ENCODE results near the gene ZBTB8B.
"Not testable (repeated sequence)": the region's sequence is repeated elsewhere in the genome, so short reads cannot be mapped to it uniquely, and the experiment has no call there.

- not testable (repeated sequence) for TF ChIP-seq CTCF (IDR thresholded peaks at IDR 0.05); SIN3A (IDR thresholded peaks at IDR 0.05; ENCODE audit: borderline replicate concordance, low read depth, low read length); GABPA (IDR thresholded peaks at IDR 0.05; ENCODE audit: low read depth); PBX3 (IDR thresholded peaks at IDR 0.05); TAF1 (IDR thresholded peaks at IDR 0.05; ENCODE audit: borderline replicate concordance, low read depth, low read length); FOXJ3 (CRISPR knock-in tag; IDR thresholded peaks at IDR 0.05); POLR2AphosphoS5 (IDR thresholded peaks at IDR 0.05; ENCODE audit: low read depth, low read length); YY1 (IDR thresholded peaks at IDR 0.05; ENCODE audit: low read depth); EP300 (IDR thresholded peaks at IDR 0.05; ENCODE audit: borderline replicate concordance in 1 of 2, low read depth in 1 of 2, low read length in 1 of 2); MXI1 (IDR thresholded peaks at IDR 0.05; ENCODE audit: low read depth, low read length)
Measured at GRCh38 chr1:32438777-32439176, 26.1 kb upstream of the ZBTB8B start.
